Keratinocyte (primary cell): ENCODE data around the gene CDK15. TPM values are rescaled to one million over a fixed set of nuclear protein-coding genes. Genes with fewer than 3 reads are reported as not detected.

Experiments used
- DNase-seq: peaks from one replicate; pipeline ENCODE4 v3.0.0-alpha.2; 2011; ENCODE audit warnings: low read depth, missing footprints, low spot score
- FAIRE-seq: peaks from 2 replicates; lab custom pipeline; 2011; peaks lifted over from hg19 to GRCh38; lab: Jason Lieb, UNC
- H2AFZ ChIP-seq: 2 replicates; pipeline ENCODE4 v1.6.0; 2012; ENCODE audit warnings: low read length, control low read depth, inconsistent platforms; ENCODE audit not compliant: control insufficient read depth
- H3K27ac ChIP-seq: 2 replicates; pipeline ENCODE4 v1.5.1; 2011; ENCODE audit warnings: low read length; ENCODE audit not compliant: control insufficient read depth, insufficient read depth
- H3K27me3 ChIP-seq: 3 replicates; pipeline ENCODE4 v1.6.0; 2011; ENCODE audit warnings: low read length; ENCODE audit not compliant: control insufficient read depth, insufficient read depth; ENCODE audit errors: extremely low read depth
- H3K36me3 ChIP-seq, 2 experiments: 2 replicates in 1 of 2; 3 replicates in 1 of 2; pipeline ENCODE4 v1.5.1; 2011; ENCODE audit warnings: low read length in 2 of 2, mild to moderate bottlenecking in 1 of 2; ENCODE audit not compliant: control insufficient read depth in 2 of 2, insufficient read depth in 2 of 2; ENCODE audit errors: extremely low read depth in 1 of 2
- H3K4me1 ChIP-seq: 3 replicates; pipeline ENCODE4 v1.5.1; 2011; ENCODE audit warnings: low read length; ENCODE audit not compliant: control insufficient read depth, insufficient read depth; ENCODE audit errors: extremely low read depth
- H3K4me2 ChIP-seq: 3 replicates; pipeline ENCODE4 v1.6.0; 2011; ENCODE audit warnings: low read depth, low read length; ENCODE audit not compliant: control insufficient read depth, insufficient read depth; ENCODE audit errors: extremely low read depth
- H3K4me3 ChIP-seq, 3 experiments: fragments of 200-600 bp in 1 of 3; sonication (generic) in 1 of 3; 2 replicates in 2 of 3; 3 replicates in 1 of 3; pipeline ENCODE4 v1.5.1; 2011 to 2016; ENCODE audit warnings: low read length in 3 of 3, mild to moderate bottlenecking in 3 of 3, control low read depth in 2 of 3, inconsistent platforms in 1 of 3, low read depth in 1 of 3, mixed read lengths in 1 of 3, mixed run types in 1 of 3, moderate library complexity in 1 of 3; ENCODE audit not compliant: control insufficient read depth in 2 of 3, insufficient read depth in 2 of 3; ENCODE audit errors: extremely low read depth in 1 of 3
- H3K79me2 ChIP-seq: 2 replicates; pipeline ENCODE4 v1.6.0; 2012; ENCODE audit warnings: low read length; ENCODE audit not compliant: control insufficient read depth, insufficient read depth
- H3K9ac ChIP-seq: 3 replicates; pipeline ENCODE4 v1.6.0; 2011; ENCODE audit warnings: low read length; ENCODE audit not compliant: control insufficient read depth, insufficient read depth; ENCODE audit errors: extremely low read depth
- H3K9me1 ChIP-seq: 3 replicates; pipeline ENCODE4 v1.6.0; 2011; ENCODE audit warnings: low read length; ENCODE audit not compliant: control insufficient read depth, insufficient read depth; ENCODE audit errors: extremely low read depth
- H3K9me3 ChIP-seq: 2 replicates; pipeline ENCODE4 v1.5.1; 2012; ENCODE audit warnings: low read depth, low read length; ENCODE audit not compliant: control insufficient read depth
- H4K20me1 ChIP-seq: 3 replicates; pipeline ENCODE4 v1.6.0; 2011; ENCODE audit warnings: low read length; ENCODE audit not compliant: control insufficient read depth, insufficient read depth; ENCODE audit errors: extremely low read depth
- CTCF ChIP-seq, 3 experiments: IDR thresholded peaks in 1 of 3; conservative IDR thresholded peaks in 1 of 3; optimal IDR thresholded peaks in 1 of 3; 2 replicates in 2 of 3; 3 replicates in 1 of 3; pipeline versions ENCODE3 to v1.5.1; 2011; ENCODE audit warnings: low read length in 3 of 3, mild to moderate bottlenecking in 3 of 3, moderate library complexity in 2 of 3, control low read depth in 1 of 3, inconsistent platforms in 1 of 3; ENCODE audit not compliant: insufficient read depth in 2 of 3; ENCODE audit errors: extremely low read depth in 1 of 3
- EZH2 ChIP-seq: IDR thresholded peaks from one replicate; pipeline ENCODE4 v1.6.1; 2012; ENCODE audit warnings: inconsistent platforms, mild to moderate bottlenecking, low read length, moderate library complexity
- dilution Hi-C: fragments of 300-500 bp; cut with MboI; formaldehyde crosslinking; loops from one replicate; pipeline ENCODE4 v1.7.0; 2020; ENCODE audit warnings: low sequenced_read_pairs; ENCODE audit not compliant: extremely low pct_ligation_motif_present
- polyA plus RNA-seq, 5 experiments: library from polyadenylated mRNA; depleted of rRNA in 3 of 5; stranded (reverse) in 3 of 5; stranded (forward) in 1 of 5; unstranded in 1 of 5; fragments of >200 nt; gene quantifications; 1 replicate in 1 of 5; 2 replicates in 3 of 5; 3 replicates in 1 of 5; pipeline versions ENCODE4 v1.2.1 to v1.2.3, GENCODE V29; 2011 to 2012; ENCODE audit warnings: missing spikeins in 2 of 5, low read depth in 1 of 5, low replicate concordance in 1 of 5

The CDK15 gene
- polyA plus RNA-seq, 1 donor (not counting 4 experiments of a cell fraction or from before 2014, with no cell fraction given) = 0.96 TPM

- DNase-seq (no peak), FAIRE-seq (no peak)
- Histone ChIP-seq H3K9ac (no peak overlapping the region), H3K4me1 (no peaks in the 10 kb centered on the region), H3K9me3 (no peaks in the 10 kb centered on the region), H3K27ac (no peak overlapping the region), H3K4me2 (no peak overlapping the region), H3K79me2 (no peaks in the 10 kb centered on the region), H3K4me3 (no peak overlapping the region), H3K27me3 (peaks cover 8% of the 10 kb centered on the region), H4K20me1 (no peaks in the 10 kb centered on the region), H2AFZ (no peak overlapping the region), H3K36me3 (no peaks in the 10 kb centered on the region), H3K9me1 (no peaks in the 10 kb centered on the region)
- dilution Hi-C loops = no loop called here
- TF ChIP-seq EZH2 = no peak
- no peak for TF ChIP-seq CTCF (optimal IDR thresholded peaks at IDR 0.05 in 1 of 3, IDR thresholded peaks at IDR 0.05 in 1 of 3, conservative IDR thresholded peaks at IDR 0.05 in 1 of 3; ENCODE audit: extremely low read depth in 1 of 3, insufficient read depth in 2 of 3, low read length in 3 of 3)
Measured at GRCh38 chr2:201932511-201932910, 126.2 kb downstream of the CDK15 start.

DNA sequence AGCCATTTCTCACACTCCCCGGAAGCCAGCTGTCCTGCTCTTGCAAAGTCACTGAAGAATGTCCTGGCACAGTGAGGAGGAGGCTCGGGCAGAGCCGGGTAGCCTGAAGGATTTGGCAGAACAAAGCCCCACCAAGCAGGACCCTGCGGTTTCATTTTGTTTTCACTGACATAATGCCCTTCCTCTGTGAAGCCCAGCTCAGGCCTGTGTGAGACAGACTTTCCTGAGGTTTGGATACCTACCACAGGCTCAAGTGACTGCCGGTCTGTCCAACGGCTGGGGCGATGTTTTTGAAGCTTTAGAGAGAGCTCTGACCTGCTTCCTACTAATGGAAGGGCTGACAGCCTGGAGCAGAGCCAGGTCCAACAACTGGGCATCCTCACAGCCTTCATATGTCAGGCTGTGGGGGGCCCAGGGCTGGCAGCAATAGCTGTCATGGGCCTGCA is 127.5 kb downstream of the CDK15 start:
- H4K20me1 ChIP-seq = no peaks in the 10 kb centered on the region
- no peak for DNase-seq
- H3K36me3 ChIP-seq = no peaks in the 10 kb centered on the region
- no peak overlapping the region for H3K27ac ChIP-seq
- H2AFZ ChIP-seq = no peak overlapping the region
- FAIRE-seq = no peak
- peaks cover 13% of the 10 kb centered on the region for H3K27me3 ChIP-seq
- no peak overlapping the region for H3K4me2 ChIP-seq
- H3K9ac ChIP-seq = no peak overlapping the region
- no peaks in the 10 kb centered on the region for H3K9me3 ChIP-seq
- H3K9me1 ChIP-seq = no peaks in the 10 kb centered on the region
- H3K4me1 ChIP-seq = no peaks in the 10 kb centered on the region
- TF ChIP-seq EZH2 = no peak
- TF ChIP-seq CTCF (optimal IDR thresholded peaks at IDR 0.05 in 1 of 3, IDR thresholded peaks at IDR 0.05 in 1 of 3, conservative IDR thresholded peaks at IDR 0.05 in 1 of 3; ENCODE audit: extremely low read depth in 1 of 3, insufficient read depth in 2 of 3, low read length in 3 of 3) = no peak
- dilution Hi-C loops = no loop called here
- H3K4me3 ChIP-seq = no peak overlapping the region
- no peaks in the 10 kb centered on the region for H3K79me2 ChIP-seq
